GM21526 (cell line): ENCODE results near the gene SLC45A1.

Source experiments
- ATAC-seq: cut with Tn5 transposase; IDR thresholded peaks from one replicate; pipeline ENCODE4 v1.9.1; 2021; ENCODE audit warnings: moderate library complexity; ENCODE audit not compliant: unreplicated experiment, low FRiP score

Gene SLC45A1

GRCh38 chr1:8307628-8308027, 10.3 kb upstream of the SLC45A1 start:
- no peak for ATAC-seq

DNA sequence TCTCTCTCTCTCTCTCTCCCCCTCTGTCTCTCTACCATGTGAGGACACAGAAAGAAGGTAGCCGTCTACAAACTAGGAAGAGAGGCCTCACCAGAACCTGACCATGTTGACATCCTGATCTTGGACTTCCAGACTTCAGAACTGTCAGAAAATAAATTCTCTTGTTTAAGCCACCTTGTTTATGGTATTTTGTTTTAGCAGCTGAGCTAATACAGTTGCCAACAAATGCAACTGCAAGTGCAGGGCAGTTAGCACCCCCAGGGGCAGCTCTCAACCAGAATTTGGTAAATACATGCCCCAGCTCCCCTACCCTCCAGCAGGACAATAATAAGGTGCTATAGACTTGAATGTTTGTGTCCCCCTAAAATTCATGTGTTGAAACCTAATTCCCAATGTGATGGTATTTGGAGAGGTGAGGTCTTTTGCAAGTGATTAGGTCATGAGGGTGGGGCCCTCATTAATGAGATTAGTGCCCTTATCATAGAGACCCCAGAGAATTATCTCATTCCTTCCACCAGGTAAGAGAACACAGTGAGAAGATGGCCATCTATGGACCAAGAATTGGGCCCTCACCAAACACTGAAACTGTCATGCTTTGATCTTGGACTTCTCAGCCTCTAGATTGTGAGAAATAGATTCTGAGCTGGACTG, 6.7 kb upstream of the SLC45A1 start:
- ATAC-seq = no peak

GRCh38 chr1:8312235-8313218, 5.4 kb upstream of the SLC45A1 start:
- no peak for ATAC-seq

DNA sequence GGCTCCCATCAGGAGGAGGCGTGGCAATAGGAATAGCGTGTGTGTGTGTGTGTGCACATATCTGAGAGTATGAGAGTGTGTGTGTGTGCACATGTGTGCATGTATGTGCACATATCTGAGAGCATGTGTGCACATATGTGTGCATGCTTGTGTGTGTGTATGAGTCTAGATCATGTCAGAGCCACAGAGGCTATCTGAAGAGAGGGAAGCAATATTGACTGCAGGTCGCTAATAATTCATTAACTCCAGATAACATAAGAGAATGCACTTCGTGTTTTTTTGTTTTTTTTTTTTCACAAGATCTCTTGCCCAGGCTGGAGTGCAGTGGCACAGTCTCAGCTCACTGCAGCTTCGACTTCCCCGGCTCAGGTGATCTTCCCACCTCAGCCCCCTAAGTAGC, 4.7 kb upstream of the SLC45A1 start:
- no peak for ATAC-seq

DNA sequence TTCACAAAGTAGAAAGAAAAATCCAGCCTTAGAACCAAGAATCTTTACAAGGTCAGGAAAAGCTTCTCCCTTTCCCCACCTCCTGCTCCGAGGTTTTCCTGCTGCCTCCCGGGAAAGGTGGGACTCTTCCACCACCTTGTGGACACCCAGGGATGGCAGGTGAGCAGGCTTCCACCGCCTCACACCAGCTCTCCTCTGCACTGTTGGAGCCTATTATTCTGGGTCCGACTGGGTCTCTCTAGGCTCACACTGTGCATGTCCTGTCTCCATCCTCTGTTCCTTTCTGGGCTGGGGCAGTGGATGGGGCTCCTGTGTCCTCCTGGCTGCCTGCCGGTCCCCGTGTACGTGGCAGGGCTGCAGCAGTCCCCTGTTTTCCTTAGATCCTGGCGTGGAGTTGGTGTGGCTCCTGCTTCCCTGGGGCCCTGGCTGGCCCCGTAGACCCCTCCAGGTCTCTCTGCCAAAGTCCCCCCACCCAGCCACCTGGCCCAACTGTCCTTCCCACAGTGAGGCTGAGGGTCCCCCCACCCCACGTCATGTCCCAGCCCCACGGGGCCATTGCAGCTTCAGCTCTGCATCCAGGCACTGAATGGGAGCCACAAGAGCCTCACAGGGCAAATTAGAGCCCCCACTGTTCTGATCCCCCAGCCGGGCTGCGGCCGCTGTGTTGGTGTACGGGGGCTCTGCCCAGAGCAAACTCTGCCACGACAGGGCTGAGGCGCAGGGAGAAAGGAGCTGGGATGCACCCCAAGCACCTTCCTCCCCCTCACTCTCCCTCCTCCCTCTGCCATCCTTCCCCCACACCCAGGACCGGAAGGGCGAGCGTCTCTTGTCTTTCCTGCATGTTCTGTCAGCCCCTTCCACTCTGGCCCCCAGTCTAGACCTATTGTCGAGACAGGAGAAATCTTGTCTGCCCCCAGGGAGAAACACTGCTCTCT, 3.3 kb upstream of the SLC45A1 start:
- ATAC-seq = no peak

DNA sequence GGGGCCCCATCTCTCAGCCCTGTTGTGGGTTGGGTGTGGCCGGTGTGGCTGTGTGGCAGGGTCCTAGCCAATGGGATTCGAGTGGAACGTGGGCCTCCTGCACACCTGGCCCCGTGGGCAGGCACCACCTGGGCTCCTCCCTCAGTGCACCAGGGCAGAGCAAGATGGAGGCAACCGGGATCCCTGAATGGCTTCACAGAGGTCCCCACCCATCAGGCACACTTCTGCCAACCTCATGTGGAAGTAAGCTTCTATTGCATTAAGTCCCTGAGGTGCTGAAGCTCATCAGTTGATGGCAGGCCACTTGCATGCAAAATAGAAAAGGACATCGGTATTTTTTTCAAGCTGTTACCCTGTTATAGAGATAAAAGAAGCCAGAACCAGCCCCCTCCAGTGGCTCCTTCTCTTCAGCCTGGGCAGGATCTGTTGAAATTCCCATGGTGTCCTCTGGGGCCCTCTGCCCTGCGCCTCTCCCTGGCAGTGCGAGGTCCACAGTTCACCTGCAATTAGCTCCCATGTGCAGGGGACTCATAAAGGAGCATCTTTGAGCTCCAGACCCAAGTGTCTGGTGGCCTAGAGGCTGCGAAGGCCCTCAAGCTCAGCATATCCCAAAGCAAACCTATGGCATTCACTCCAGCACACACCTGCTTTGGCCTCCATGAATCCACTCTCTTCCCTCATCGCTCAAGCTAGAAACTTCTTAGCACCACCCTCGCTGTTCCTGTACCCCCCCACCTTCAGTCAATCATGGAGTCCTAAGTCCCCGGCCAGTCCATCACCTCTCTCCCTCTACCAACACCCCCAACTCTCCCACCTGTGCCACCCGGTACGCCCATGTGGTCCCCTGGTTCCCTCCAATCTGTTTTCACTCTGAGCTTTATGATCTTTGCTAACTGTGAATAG, 2.1 kb upstream of the SLC45A1 start:
- no peak for ATAC-seq

- ATAC-seq = no peak
Measured at GRCh38 chr1:8318436-8318835, 522 bp downstream of the SLC45A1 start.

DNA sequence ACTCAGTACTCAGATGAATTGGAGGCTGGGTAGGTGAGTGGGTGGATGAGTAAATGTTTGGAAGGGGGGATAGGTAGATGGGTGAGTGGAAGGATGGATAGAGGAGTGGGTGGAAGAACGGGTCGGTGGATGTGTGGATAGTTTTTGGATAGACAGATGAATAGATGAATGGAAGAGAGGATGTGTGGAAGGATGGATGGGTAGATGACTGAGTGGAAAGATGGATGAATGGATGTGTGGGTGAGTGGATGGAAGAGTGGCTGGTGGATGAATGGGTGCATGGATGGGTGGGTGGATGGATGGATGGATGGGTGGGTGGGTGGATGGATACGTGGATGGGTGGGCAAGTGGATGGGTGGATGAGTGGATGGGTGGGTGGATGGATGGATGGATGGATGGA, 3.7 kb downstream of the SLC45A1 start:
- ATAC-seq = no peak

DNA sequence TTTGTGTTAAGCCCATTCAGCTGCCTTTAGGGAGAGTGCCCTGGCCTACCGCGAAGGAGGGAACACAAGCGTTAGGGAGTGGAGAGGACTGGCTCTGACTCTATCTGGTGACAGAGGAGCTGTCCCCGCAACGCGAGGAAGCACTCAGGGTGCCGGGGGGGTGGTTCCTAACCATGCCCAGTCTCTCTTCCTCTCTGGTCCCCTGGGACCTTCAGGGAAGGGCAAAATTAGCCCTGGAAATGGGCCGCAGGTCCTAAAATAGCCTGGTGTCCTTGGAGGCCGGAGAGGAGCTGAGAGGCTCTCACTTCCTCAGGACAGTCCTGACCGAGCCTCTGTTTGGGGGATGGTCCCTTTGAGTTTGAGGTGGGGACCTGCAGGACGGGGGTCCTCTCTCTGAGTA, 5.8 kb downstream of the SLC45A1 start:
- no peak for ATAC-seq

- ATAC-seq = no peak
Measured at GRCh38 chr1:8324176-8324810, 6.4 kb downstream of the SLC45A1 start.

DNA sequence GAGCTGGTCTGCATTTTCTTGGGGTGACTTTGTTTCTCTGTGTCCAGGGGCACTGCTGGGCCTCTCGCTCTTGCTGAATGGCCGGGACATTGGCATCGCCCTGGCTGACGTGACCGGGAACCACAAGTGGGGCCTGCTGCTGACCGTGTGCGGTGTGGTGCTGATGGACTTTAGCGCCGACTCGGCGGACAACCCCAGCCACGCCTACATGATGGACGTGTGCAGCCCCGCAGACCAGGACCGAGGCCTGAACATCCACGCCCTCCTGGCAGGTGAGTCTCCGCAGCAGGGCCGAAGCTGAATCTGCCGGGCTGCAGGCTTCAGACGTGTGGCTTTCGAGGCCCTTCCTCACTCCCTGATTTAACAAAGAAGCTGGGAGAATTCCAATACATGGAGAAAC, 7.9 kb downstream of the SLC45A1 start:
- ATAC-seq = no peak

DNA sequence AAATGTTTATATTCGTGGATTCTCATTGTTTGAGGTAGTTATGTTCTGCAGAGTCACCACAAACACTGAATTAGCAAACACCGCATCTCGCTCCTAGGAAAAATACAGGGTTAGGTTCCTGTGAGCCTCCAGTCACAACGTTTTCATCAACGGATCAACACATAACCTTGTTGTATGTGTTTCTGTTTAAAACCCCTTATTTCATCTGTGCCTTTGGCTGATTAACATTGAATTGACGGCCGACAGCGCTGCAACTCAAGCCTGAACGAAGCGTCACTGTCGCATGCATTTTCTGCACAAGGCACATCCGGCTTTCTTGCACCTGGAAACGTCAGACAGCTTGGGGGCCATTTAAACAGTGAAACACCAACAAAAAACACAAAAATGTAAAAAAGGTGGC, 8.4 kb downstream of the SLC45A1 start:
- no peak for ATAC-seq

DNA sequence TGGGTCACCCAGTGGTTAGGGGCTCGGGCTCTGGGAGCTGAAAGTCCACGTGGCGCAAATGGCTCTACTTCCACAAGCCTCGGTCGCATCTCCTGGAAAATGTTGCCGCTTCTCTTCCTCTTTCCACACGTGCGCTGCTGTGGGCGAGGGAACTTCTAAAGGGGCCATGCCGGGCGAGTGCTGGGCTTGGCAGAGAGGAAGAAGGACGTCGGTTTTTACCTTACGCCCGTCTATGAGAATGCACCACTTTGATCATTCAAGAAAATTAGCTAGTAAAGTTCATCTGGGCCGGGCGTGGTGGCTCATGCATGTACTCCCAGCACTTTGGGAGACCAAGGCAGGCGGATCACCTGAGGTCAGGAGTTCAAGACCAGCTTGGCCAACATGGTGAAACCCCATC, 10.4 kb downstream of the SLC45A1 start:
- ATAC-seq = no peak

- ATAC-seq = no peak
Measured at GRCh38 chr1:8329439-8329838, 11.5 kb downstream of the SLC45A1 start.

DNA sequence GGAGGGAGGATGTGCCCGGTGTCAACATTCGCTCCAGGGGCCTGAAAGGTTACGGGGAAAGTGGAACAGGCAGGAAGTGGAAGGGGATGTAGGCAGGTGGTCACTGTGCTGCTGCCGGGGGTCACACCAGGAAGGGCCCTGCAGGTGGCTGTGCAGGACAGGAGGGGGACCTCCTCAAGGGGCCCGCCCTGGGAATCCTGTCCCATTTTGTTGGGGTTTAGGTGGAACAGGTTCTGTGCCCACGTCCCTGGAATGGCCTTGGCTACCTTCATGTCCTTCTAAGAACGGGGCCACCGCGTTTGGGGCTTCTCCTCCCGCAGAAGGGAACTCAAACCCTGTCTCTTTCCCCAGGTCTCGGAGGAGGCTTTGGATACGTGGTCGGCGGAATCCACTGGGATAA, 11.9 kb downstream of the SLC45A1 start:
- ATAC-seq = no peak

DNA sequence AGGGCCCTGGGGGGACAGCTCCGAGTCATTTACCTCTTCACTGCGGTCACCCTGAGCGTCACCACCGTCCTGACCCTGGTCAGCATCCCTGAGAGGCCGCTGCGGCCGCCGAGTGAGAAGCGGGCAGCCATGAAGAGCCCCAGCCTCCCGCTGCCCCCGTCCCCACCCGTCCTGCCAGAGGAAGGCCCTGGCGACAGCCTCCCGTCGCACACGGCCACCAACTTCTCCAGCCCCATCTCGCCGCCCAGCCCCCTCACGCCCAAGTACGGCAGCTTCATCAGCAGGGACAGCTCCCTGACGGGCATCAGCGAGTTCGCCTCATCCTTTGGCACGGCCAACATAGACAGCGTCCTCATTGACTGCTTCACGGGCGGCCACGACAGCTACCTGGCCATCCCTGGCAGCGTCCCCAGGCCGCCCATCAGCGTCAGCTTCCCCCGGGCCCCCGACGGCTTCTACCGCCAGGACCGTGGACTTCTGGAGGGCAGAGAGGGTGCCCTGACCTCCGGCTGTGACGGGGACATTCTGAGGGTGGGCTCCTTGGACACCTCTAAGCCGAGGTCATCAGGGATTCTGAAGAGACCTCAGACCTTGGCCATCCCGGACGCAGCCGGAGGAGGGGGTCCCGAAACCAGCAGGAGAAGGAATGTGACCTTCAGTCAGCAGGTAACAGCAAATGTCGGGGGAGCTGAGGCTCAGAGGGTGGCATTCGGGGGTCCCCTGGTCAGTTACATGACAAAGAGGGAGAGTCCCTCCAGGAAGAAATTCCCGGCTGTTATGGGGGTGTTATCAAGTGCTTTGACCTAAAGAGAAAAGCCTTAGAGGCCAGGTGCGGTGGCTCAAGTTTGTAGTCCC, 12.6 kb downstream of the SLC45A1 start:
- ATAC-seq = no peak

- no peak for ATAC-seq
Measured at GRCh38 chr1:8332806-8333205, 14.9 kb downstream of the SLC45A1 start.

DNA sequence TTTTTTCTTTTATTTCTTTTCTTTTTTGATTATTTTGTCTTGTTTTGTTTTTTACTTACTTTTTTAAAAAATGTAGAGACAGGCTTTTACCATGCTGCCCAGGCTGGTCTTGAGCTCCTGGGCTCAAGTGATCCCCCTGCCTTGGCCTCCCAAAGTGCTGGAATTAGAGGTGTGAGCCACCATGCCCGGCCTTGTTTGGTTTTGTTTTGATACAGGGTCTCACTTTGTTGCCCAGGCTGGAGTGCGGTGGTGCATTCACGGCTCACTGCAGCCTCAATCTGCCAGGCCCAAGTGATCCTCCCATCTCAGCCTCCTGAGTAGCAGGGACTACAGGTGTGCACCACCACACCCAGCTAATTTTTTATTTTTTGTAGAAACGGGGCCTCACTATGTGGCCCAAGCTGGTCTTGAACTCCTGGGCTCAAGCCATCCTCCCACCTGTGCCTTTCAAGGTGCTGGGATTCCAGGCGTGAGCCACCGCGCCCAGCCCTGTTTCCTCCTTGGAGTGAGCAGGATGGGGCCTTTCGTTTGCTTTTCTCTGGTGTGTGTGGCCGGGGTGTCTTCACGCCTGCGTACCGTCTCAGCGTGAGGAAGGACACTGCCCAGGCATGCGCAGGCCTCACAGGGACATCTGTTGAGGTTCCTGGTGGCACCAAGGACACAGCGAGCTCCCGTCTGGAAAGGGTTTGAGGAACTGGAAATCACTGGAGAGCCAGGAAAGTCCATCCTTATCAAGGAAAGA, 15.5 kb downstream of the SLC45A1 start:
- no peak for ATAC-seq
